ENCODE measurements around the gene KLHL22. TPM values are rescaled to one million over a fixed set of nuclear protein-coding genes. Genes with fewer than 3 reads are reported as not detected.

Gene KLHL22
- total and polyA plus RNA-seq, 2 donors (not counting 3 experiments of a cell fraction or from before 2014, with no cell fraction given) = 24.2 to 33.6 TPM

GRCh38 chr22:20400606-20401375 lies 94.8 kb downstream of the KLHL22 start:
- POLR2A ChIA-PET = no interaction called here
- BruUV-seq (replicated peaks) = no TSS peak
- dilution Hi-C loops (cut with MboI; ENCODE audit: extremely low pct_ligation_motif_present, low sequenced_read_pairs) = no loop called here

More at GRCh38 chr22:20400606-20401375, 94.8 kb downstream of the KLHL22 start:
- Histone ChIP-seq H2AFZ (ENCODE audit: low read depth, low read length) (no peak overlapping the region), H3K9me3 (replicated peaks; ENCODE audit: control insufficient read depth, insufficient read depth, low read length) (no peaks in the 10 kb centered on the region), H3K36me3 (ENCODE audit: control insufficient read depth in 2 of 2, extremely low read depth in 1 of 2, insufficient read depth in 2 of 2, low read length in 2 of 2) (peaks cover 2 to 14% of the 10 kb centered on the region in 2 experiments), H3K4me1 (ENCODE audit: control insufficient read depth, extremely low read depth, insufficient read depth, low read length) (no peaks in the 10 kb centered on the region), H3K4me3 (replicated peaks in 1 of 3; ENCODE audit: insufficient read depth in 1 of 3, low read depth in 1 of 3, low read length in 3 of 3) (no peak overlapping the region), H3K79me2 (ENCODE audit: control insufficient read depth, insufficient read depth, low read length) (peaks cover 2% of the 10 kb centered on the region), H3K4me2 (ENCODE audit: insufficient read depth, low read length) (no peak overlapping the region), H3K9me1 (replicated peaks; ENCODE audit: control insufficient read depth, extremely low read depth, insufficient read depth, low read length) (no peaks in the 10 kb centered on the region), H4K20me1 (replicated peaks; ENCODE audit: control insufficient read depth, extremely low read depth, insufficient read depth, low read length) (no peaks in the 10 kb centered on the region), H3K27ac (ENCODE audit: insufficient read depth, low read depth, low read length) (no peak overlapping the region), H3K27me3 (ENCODE audit: control insufficient read depth in 2 of 2, insufficient read depth in 2 of 2, low read length in 2 of 2) (no peaks in the 10 kb centered on the region), H3K9ac (replicated peaks; ENCODE audit: extremely low read depth, insufficient read depth, low read length) (no peak overlapping the region)
- intact Hi-C loops (cut with micrococcal nuclease) = no loop called here
- CTCF ChIA-PET = no interaction called here
- no peak for TF ChIP-seq FOS (IDR thresholded peaks at IDR 0.05; ENCODE audit: borderline replicate concordance, insufficient read depth, low read length)
- no peak for TF ChIP-seq CTCF (IDR thresholded peaks at IDR 0.05; ENCODE audit: extremely low read depth in 1 of 2, insufficient read depth in 1 of 2, low read depth in 1 of 2, low read length in 2 of 2)
- TF ChIP-seq MYC (IDR thresholded peaks at IDR 0.05; ENCODE audit: low read depth, low read length) = no peak
- TF ChIP-seq MAX (IDR thresholded peaks at IDR 0.05; ENCODE audit: insufficient read depth, insufficient read length) = no peak
- no peak for TF ChIP-seq JUN (IDR thresholded peaks at IDR 0.05; ENCODE audit: borderline replicate concordance, insufficient read depth, insufficient read length, low read depth)
- TF ChIP-seq POLR2A (IDR thresholded peaks at IDR 0.05; ENCODE audit: low read depth, low read length) = no peak
- TF ChIP-seq GATA2 (IDR thresholded peaks at IDR 0.05; ENCODE audit: insufficient read depth, insufficient read length, low read depth, low read length) = no peak
- TF ChIP-seq EZH2 (IDR thresholded peaks at IDR 0.05; ENCODE audit: borderline replicate concordance, low read depth, low read length, severe bottlenecking) = no peak
- no peak for TF ChIP-seq POLR2AphosphoS5 (IDR thresholded peaks at IDR 0.05; ENCODE audit: insufficient read depth, low read depth, low read length)
- FAIRE-seq (no peak), DNase-seq (ENCODE audit: low read depth, low spot score) (no peak)

Measured in endothelial cell of umbilical vein (primary cell).